CD4-positive, alpha-beta T cell treated with Interleukin-4 for 4 hours (primary cell): ENCODE results near the gene MAP1LC3C.
A peak's percentile ranks its signal among the peaks of the same experiment; 100 is the strongest.
"Not testable (repeated sequence)": the region's sequence is repeated elsewhere in the genome, so short reads cannot be mapped to it uniquely, and the experiment has no call there.

Source experiments
- DNase-seq: peaks from one replicate; pipeline ENCODE4 v3.0.0-alpha.2; 2020

MAP1LC3C gene

GRCh38 chr1:241990040-241990439 is 8.9 kb downstream of the MAP1LC3C start:
- DNase-seq, result no peak

GRCh38 chr1:241988389-241988930 is 10.4 kb downstream of the MAP1LC3C start:
- DNase-seq, result not testable (repeated sequence)

GRCh38 chr1:241985787-241986186 is 13.1 kb downstream of the MAP1LC3C start:
- DNase-seq, result peak; percentile 7

- no peak for DNase-seq
Observed at GRCh38 chr1:241979926-241980325, 19.0 kb downstream of the MAP1LC3C start.

- DNase-seq, result no peak
Observed at GRCh38 chr1:241979071-241979470, 19.8 kb downstream of the MAP1LC3C start.

- DNase-seq, result no peak
Observed at GRCh38 chr1:241976229-241976628, 22.7 kb downstream of the MAP1LC3C start.

- DNase-seq, result no peak
Observed at GRCh38 chr1:241972703-241973369, 26.1 kb downstream of the MAP1LC3C start.

- DNase-seq, result no peak
Observed at GRCh38 chr1:241968611-241969010, 30.3 kb downstream of the MAP1LC3C start.

- no peak for DNase-seq
Observed at GRCh38 chr1:241964550-241965282, 34.2 kb downstream of the MAP1LC3C start.

- DNase-seq, result no peak
Observed at GRCh38 chr1:241963722-241964121, 35.2 kb downstream of the MAP1LC3C start.

- no peak for DNase-seq
Observed at GRCh38 chr1:241962153-241962552, 36.7 kb downstream of the MAP1LC3C start.

GRCh38 chr1:241957692-241958494 is 41.0 kb downstream of the MAP1LC3C start, which contains the start of gene BECN2:
TSS of gene BECN2 (plus strand) at chr1:241957767. CDS start at chr1:241957767, 0 bp downstream.
- DNase-seq, result no peak

GRCh38 chr1:241950390-241950789 is 48.5 kb downstream of the MAP1LC3C start:
- no peak for DNase-seq

GRCh38 chr1:241947354-241947753 is 51.5 kb downstream of the MAP1LC3C start:
- DNase-seq, result no peak
